IPS-18a (cell line): Measurements from ENCODE around the gene EDDM13.

Experiments used
- H3K27ac ChIP-seq: one replicate; pipeline ENCODE4 v1.5.1; 2013; ENCODE audit warnings: low read length
- H3K27me3 ChIP-seq: one replicate; pipeline ENCODE4 v1.6.1; 2013; ENCODE audit warnings: mild to moderate bottlenecking, low read length; ENCODE audit not compliant: control insufficient read depth, insufficient read depth
- H3K36me3 ChIP-seq: one replicate; pipeline ENCODE4 v1.6.1; 2013; ENCODE audit warnings: low read depth, low read length; ENCODE audit not compliant: control insufficient read depth
- H3K4me1 ChIP-seq: one replicate; pipeline ENCODE4 v1.6.1; 2013; ENCODE audit warnings: low read depth, low read length; ENCODE audit not compliant: control insufficient read depth
- H3K4me3 ChIP-seq: one replicate; pipeline ENCODE4 v1.5.1; 2013; ENCODE audit warnings: low read length
- H3K9ac ChIP-seq: one replicate; pipeline ENCODE4 v1.6.1; 2013; ENCODE audit warnings: mild to moderate bottlenecking, low read length, moderate library complexity
- H3K9me3 ChIP-seq: one replicate; pipeline ENCODE4 v1.6.1; 2013; ENCODE audit warnings: low read depth, low read length; ENCODE audit not compliant: control insufficient read depth

The EDDM13 gene

GRCh38 chr19:56263319-56263718, 9.2 kb upstream of the EDDM13 start:
- Histone ChIP-seq H3K9me3 (no peaks in the 10 kb centered on the region), H3K27ac (no peak overlapping the region), H3K36me3 (no peaks in the 10 kb centered on the region), H3K4me3 (no peak overlapping the region), H3K4me1 (no peaks in the 10 kb centered on the region), H3K27me3 (no peaks in the 10 kb centered on the region), H3K9ac (no peak overlapping the region)

DNA sequence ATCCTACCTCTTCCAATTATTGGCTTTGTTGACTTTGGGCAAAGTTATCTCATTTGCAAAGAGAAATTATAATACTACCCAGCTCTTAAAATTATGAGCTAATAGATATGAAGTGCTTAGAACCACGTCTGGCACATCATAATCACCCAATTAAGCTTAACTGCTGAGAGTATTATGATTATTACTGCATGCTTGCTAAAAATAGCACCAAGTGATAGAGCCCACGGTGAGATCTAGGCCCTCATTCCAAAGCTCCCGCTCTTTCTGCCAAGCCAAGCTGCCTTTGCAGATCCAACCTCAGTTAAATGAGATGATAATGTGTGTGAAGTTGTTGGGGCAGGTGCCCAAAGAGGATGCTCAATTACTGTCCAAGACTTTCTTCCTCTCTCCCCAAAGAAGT, 6.5 kb upstream of the EDDM13 start:
- H3K9me3 ChIP-seq: no peaks in the 10 kb centered on the region

GRCh38 chr19:56269348-56269747, 3.2 kb upstream of the EDDM13 start:
- Histone ChIP-seq H3K4me1 (no peaks in the 10 kb centered on the region), H3K27me3 (no peaks in the 10 kb centered on the region), H3K9me3 (no peaks in the 10 kb centered on the region), H3K9ac (no peak overlapping the region), H3K4me3 (no peak overlapping the region), H3K36me3 (no peaks in the 10 kb centered on the region), H3K27ac (no peak overlapping the region)

More for the DNA sequence above, 6.5 kb upstream of the EDDM13 start:
- no peak overlapping the region for H3K27ac ChIP-seq
- H3K36me3 ChIP-seq: no peaks in the 10 kb centered on the region
- no peaks in the 10 kb centered on the region for H3K4me1 ChIP-seq
- H3K4me3 ChIP-seq: no peak overlapping the region
- H3K27me3 ChIP-seq: no peaks in the 10 kb centered on the region
- no peak overlapping the region for H3K9ac ChIP-seq

DNA sequence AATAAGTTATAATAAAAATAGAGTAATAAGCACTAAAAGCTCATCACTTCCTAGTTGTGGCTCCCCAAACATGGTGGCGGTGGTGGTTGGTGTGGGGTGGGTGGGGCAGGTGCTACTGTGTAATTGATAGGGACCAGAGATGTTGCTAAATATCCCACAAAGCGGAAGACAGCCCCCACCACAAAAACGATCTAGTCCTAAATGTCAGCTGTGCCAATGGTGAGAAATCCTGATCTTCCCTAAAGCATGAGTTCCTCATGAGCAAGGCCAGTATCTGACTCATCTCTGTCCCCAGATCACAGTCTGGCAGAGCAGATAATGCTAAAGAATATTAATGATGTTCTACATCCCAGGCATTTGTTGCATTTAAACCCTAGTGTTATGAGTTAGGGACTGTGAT, 1.9 kb upstream of the EDDM13 start:
- Histone ChIP-seq H3K9ac (no peak overlapping the region), H3K27ac (no peak overlapping the region), H3K4me1 (no peaks in the 10 kb centered on the region), H3K4me3 (no peak overlapping the region), H3K9me3 (no peaks in the 10 kb centered on the region), H3K27me3 (no peaks in the 10 kb centered on the region), H3K36me3 (no peaks in the 10 kb centered on the region)

- no peaks in the 10 kb centered on the region for H3K4me1 ChIP-seq
- H3K27ac ChIP-seq: no peak overlapping the region
- H3K9ac ChIP-seq: no peak overlapping the region
- no peaks in the 10 kb centered on the region for H3K36me3 ChIP-seq
- no peaks in the 10 kb centered on the region for H3K9me3 ChIP-seq
- H3K27me3 ChIP-seq: no peaks in the 10 kb centered on the region
- no peak overlapping the region for H3K4me3 ChIP-seq
Observed at GRCh38 chr19:56271151-56271550, 1.4 kb upstream of the EDDM13 start.

- H3K27me3 ChIP-seq: no peaks in the 10 kb centered on the region
- no peak overlapping the region for H3K4me3 ChIP-seq
- no peaks in the 10 kb centered on the region for H3K4me1 ChIP-seq
- no peaks in the 10 kb centered on the region for H3K9me3 ChIP-seq
- no peak overlapping the region for H3K27ac ChIP-seq
- H3K9ac ChIP-seq: no peak overlapping the region
- H3K36me3 ChIP-seq: no peaks in the 10 kb centered on the region
Observed at GRCh38 chr19:56273563-56274117, 1.1 kb downstream of the EDDM13 start.

DNA sequence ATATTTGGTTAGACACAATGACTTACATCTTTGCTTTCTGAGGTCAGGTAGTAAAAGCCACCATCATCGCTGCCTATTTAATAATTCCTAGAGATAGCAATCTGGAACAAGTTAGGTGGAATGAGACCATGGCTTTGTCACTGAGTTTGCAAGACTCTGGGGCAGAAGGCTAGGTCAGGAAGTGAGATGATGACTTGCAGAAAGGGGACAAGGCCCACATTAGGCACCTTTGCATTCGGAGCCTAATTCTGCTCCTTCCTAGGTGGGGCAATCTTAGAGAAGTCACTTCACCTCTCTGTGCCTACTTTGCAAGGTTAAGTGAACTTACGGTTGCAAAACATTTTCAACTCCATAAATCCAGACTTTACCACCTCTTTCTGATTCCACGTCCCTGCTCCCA, 10.3 kb downstream of the EDDM13 start:
- Histone ChIP-seq H3K36me3 (no peaks in the 10 kb centered on the region), H3K27ac (no peak overlapping the region), H3K9ac (no peak overlapping the region), H3K9me3 (no peaks in the 10 kb centered on the region), H3K4me3 (no peak overlapping the region), H3K27me3 (no peaks in the 10 kb centered on the region), H3K4me1 (no peaks in the 10 kb centered on the region)

DNA sequence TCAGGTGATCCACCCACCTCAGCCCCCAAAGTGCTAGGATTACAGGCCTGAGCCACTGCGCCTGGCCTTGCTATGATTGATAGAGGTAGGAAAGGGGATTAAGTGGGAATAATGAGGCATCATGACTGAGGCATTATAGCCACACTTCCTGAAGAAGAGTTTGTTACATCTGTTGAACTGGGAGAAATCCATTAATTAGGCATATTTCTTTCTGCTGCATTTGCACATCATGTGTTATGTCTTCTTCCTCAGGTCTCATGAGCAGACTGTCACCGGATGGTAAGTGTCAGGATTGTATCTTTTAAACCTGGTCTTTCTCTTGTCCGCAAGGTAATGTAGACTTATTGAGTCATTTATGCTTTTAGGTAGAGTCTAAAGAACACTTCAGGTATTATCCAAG, 12.2 kb downstream of the EDDM13 start:
- Histone ChIP-seq H3K4me3 (no peak overlapping the region), H3K27ac (no peak overlapping the region), H3K36me3 (no peaks in the 10 kb centered on the region), H3K9me3 (no peaks in the 10 kb centered on the region), H3K9ac (no peak overlapping the region), H3K27me3 (no peaks in the 10 kb centered on the region), H3K4me1 (no peaks in the 10 kb centered on the region)

- no peak overlapping the region for H3K27ac ChIP-seq
- peaks cover 4% of the 10 kb centered on the region for H3K4me1 ChIP-seq
- H3K9me3 ChIP-seq: no peaks in the 10 kb centered on the region
- H3K36me3 ChIP-seq: no peaks in the 10 kb centered on the region
- no peak overlapping the region for H3K9ac ChIP-seq
- no peaks in the 10 kb centered on the region for H3K27me3 ChIP-seq
- no peak overlapping the region for H3K4me3 ChIP-seq
Observed at GRCh38 chr19:56290104-56290503, 17.6 kb downstream of the EDDM13 start.

DNA sequence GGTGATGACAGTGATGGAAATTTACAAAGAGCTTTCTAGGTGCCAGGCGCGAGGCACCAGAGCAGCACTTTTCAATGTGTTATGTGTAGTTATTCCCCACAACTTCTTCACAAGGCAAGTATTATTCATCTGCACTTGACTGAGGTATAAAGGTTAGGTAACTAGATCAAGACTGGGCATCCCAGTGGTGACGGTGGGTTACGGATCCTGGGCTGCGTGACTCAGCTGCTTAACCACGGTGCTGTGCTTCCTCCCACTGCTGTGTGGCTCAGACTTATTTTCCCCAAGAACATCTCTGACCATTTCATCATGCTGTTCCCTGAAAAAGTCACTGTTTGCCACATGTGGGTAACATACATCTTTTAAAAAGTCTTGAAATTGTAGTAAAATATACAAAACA, 19.3 kb downstream of the EDDM13 start:
- Histone ChIP-seq H3K9me3 (no peaks in the 10 kb centered on the region), H3K27ac (no peak overlapping the region), H3K4me3 (no peak overlapping the region), H3K4me1 (peaks cover 4% of the 10 kb centered on the region), H3K36me3 (no peaks in the 10 kb centered on the region), H3K27me3 (no peaks in the 10 kb centered on the region), H3K9ac (no peak overlapping the region)

DNA sequence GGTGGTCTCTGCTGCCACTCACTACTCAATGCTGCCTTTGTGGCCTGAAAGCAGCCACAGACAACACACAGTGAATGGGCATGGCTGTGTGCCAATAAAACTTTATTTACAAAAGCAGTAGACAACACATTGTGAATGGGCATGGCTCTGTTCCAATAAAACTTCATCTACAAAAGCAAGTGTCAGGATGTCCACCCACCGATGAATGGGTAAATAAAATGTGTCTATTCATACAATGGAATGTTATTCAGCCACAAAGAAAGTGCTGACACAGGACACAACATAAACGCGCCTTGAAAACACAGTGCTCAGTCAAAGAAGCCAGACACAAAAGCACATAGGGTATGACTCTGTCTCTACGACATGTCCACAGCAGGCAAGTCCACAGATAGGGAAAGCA, 22.0 kb downstream of the EDDM13 start:
- Histone ChIP-seq H3K27me3 (no peaks in the 10 kb centered on the region), H3K36me3 (no peaks in the 10 kb centered on the region), H3K9me3 (no peaks in the 10 kb centered on the region), H3K4me1 (peaks cover 4% of the 10 kb centered on the region), H3K4me3 (no peak overlapping the region), H3K27ac (no peak overlapping the region), H3K9ac (no peak overlapping the region)

DNA sequence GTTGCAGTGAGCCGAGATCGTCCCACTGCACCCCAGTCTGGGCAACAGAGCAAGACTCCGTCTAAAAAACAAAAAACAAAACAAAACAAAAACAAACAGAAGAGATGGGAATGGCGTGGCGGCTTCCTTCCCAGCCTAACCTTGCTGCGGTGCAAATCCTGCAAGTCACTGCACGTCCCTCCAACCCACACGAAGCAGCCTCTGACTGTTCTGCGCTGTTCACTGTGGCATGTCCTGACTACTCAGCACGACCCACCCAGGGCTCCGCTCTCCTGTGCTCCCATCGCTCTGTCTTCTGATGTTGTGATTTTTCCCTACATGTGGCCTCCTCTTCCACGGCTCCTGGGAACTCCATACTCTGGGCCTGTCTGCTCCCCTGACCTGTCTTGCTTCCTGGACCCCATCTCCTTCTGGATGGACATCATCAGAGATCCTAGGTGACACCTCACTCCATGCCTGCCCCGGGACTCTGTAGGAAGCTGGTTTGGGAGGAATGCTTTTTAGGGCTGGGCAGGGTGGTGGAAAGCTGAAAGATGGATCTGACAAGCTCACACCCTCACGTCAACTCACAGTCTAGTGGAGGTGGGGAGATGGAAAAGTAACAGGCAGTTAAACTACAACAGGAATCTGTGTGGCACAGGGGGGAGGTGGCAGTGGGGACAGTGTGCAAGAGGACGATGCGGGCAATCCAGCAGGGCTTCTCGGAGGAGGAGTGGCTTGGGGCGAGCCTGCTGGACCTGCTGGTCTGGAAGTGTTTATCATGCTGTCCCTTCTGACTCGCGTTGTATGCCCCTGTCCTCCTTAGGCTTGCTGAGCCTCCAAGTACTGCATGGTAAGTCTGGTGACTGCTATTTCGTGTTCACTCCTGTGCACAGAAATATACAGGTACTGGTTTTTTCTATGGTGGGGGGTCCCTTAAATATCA, 23.2 kb downstream of the EDDM13 start:
- H3K36me3 ChIP-seq: no peaks in the 10 kb centered on the region
- H3K9me3 ChIP-seq: no peaks in the 10 kb centered on the region
- H3K27ac ChIP-seq: no peak overlapping the region
- no peak overlapping the region for H3K4me3 ChIP-seq
- H3K27me3 ChIP-seq: no peaks in the 10 kb centered on the region
- no peak overlapping the region for H3K9ac ChIP-seq
- peaks cover 4% of the 10 kb centered on the region for H3K4me1 ChIP-seq
